Mesothelial cell of epicardium (in vitro differentiated cells): Measurements from ENCODE around the gene OPCML. TPM values are rescaled to one million over a fixed set of nuclear protein-coding genes. Genes with fewer than 3 reads are reported as not detected.
A peak's percentile ranks its signal among the peaks of the same experiment; 100 is the strongest.

ENCODE experiments used
- DNase-seq, 2 experiments: peaks; one replicate each; pipeline ENCODE4 v3.0.0; 2021; ENCODE audit warnings: low spot score in 2 of 2; ENCODE audit not compliant: unreplicated experiment in 2 of 2
- H3K27ac Mint-ChIP-seq: 2 replicates; pipeline ENCODE4 v1.8.0; 2021; ENCODE audit warnings: mixed read lengths
- H3K27me3 Mint-ChIP-seq: 2 replicates; pipeline ENCODE4 v1.8.0; 2021; ENCODE audit warnings: low read depth, mixed read lengths
- H3K36me3 Mint-ChIP-seq: 2 replicates; pipeline ENCODE4 v1.8.0; 2021; ENCODE audit warnings: mixed read lengths
- H3K4me1 Mint-ChIP-seq: 2 replicates; pipeline ENCODE4 v1.8.0; 2021; ENCODE audit warnings: mixed read lengths
- H3K4me3 Mint-ChIP-seq: 2 replicates; pipeline ENCODE4 v1.8.0; 2021; ENCODE audit warnings: mild to moderate bottlenecking, moderate library complexity, mixed read lengths
- H3K9me3 Mint-ChIP-seq: 2 replicates; pipeline ENCODE4 v1.8.0; 2021; ENCODE audit warnings: mixed read lengths
- CTCF ChIP-seq: fragments of 200-600 bp; sonication (generic); IDR thresholded peaks from one replicate; pipeline ENCODE4 v1.5.0; 2021; ENCODE audit warnings: antibody characterized with exemption; ENCODE audit not compliant: unreplicated experiment
- total RNA-seq: library from RNA; stranded (reverse); gene quantifications from 3 replicates; pipeline ENCODE4 v1.2.1, GENCODE V29; 2021

The OPCML gene
- total RNA-seq, 1 donor from 2014 or later: 3.0 TPM

GRCh38 chr11:132910011-132910760 is 622.1 kb downstream of the OPCML start:
- TF ChIP-seq CTCF: no peak
- Mint-ChIP-seq H3K27me3 (peaks cover 5% of the 10 kb centered on the region), H3K4me3 (no peak overlapping the region), H3K9me3 (no peaks in the 10 kb centered on the region), H3K4me1 (peaks cover 55% of the 10 kb centered on the region), H3K36me3 (no peaks in the 10 kb centered on the region), H3K27ac (peak overlapping the region; percentile 68)
- no peak for DNase-seq

GRCh38 chr11:132909021-132909606 is 623.2 kb downstream of the OPCML start:
- no peak for DNase-seq
- no peak for TF ChIP-seq CTCF
- peaks cover 55% of the 10 kb centered on the region for H3K4me1 Mint-ChIP-seq
- H3K9me3 Mint-ChIP-seq: no peaks in the 10 kb centered on the region
- H3K4me3 Mint-ChIP-seq: no peak overlapping the region
- H3K36me3 Mint-ChIP-seq: no peaks in the 10 kb centered on the region
- H3K27ac Mint-ChIP-seq: peak overlapping the region; percentile 12
- H3K27me3 Mint-ChIP-seq: no peaks in the 10 kb centered on the region

GRCh38 chr11:132908414-132908810 is 623.9 kb downstream of the OPCML start:
- Mint-ChIP-seq H3K27ac (peak overlapping the region; percentile 21), H3K4me3 (no peak overlapping the region), H3K27me3 (no peaks in the 10 kb centered on the region), H3K4me1 (peaks cover 54% of the 10 kb centered on the region), H3K36me3 (no peaks in the 10 kb centered on the region), H3K9me3 (no peaks in the 10 kb centered on the region)
- no peak for TF ChIP-seq CTCF
- DNase-seq: no peak

GRCh38 chr11:132907651-132908413 is 624.5 kb downstream of the OPCML start:
- no peaks in the 10 kb centered on the region for H3K9me3 Mint-ChIP-seq
- H3K27ac Mint-ChIP-seq: no peak overlapping the region
- no peak overlapping the region for H3K4me3 Mint-ChIP-seq
- DNase-seq: no peak
- no peaks in the 10 kb centered on the region for H3K27me3 Mint-ChIP-seq
- H3K4me1 Mint-ChIP-seq: peaks cover 56% of the 10 kb centered on the region
- H3K36me3 Mint-ChIP-seq: no peaks in the 10 kb centered on the region
- TF ChIP-seq CTCF: no peak

GRCh38 chr11:132904607-132905006 is 627.7 kb downstream of the OPCML start:
- Mint-ChIP-seq H3K4me3 (no peak overlapping the region), H3K4me1 (peaks cover 36% of the 10 kb centered on the region), H3K27ac (no peak overlapping the region), H3K36me3 (no peaks in the 10 kb centered on the region), H3K9me3 (no peaks in the 10 kb centered on the region), H3K27me3 (peaks cover 2% of the 10 kb centered on the region)
- no peak for DNase-seq
- no peak for TF ChIP-seq CTCF
